ENCODE results near the gene GPBAR1. TPM values are rescaled to one million over a fixed set of nuclear protein-coding genes. Genes with fewer than 3 reads are reported as not detected.
"Not testable (repeated sequence)": the region's sequence is repeated elsewhere in the genome, so short reads cannot be mapped to it uniquely, and the experiment has no call there.

The GPBAR1 gene
- total RNA-seq, 6 experiments from 2014 or later, result 0.10 to 0.17 (median 0.12) TPM; not detected in 1

GRCh38 chr2:218310853-218311540, 50.2 kb downstream of the GPBAR1 start:
- no peak for TF ChIP-seq CTCF (IDR thresholded peaks at IDR 0.05)
- H3K9me3 Mint-ChIP-seq, result no peaks in the 10 kb centered on the region
- peaks cover 7% of the 10 kb centered on the region; the same call in 1 of the 2 replicates for H3K4me1 Mint-ChIP-seq (ENCODE audit: low read depth)
- DNase-seq, result no peak
- H3K36me3 Mint-ChIP-seq (ENCODE audit: low read depth), result no peaks in the 10 kb centered on the region
- H3K4me3 Mint-ChIP-seq, result no peak overlapping the region
- peaks cover 19% of the 10 kb centered on the region for H3K27me3 Mint-ChIP-seq (ENCODE audit: insufficient read depth)
- no peak overlapping the region for H3K27ac Mint-ChIP-seq

- Mint-ChIP-seq H3K4me1 (ENCODE audit: low read depth) (peaks cover 14% of the 10 kb centered on the region; the same call in 1 of the 2 replicates), H3K27me3 (ENCODE audit: insufficient read depth) (peaks cover 13% of the 10 kb centered on the region)
- H3K27ac Mint-ChIP-seq; H3K36me3 Mint-ChIP-seq (ENCODE audit: low read depth); H3K4me3 Mint-ChIP-seq; DNase-seq; H3K9me3 Mint-ChIP-seq: not testable (repeated sequence)
These were observed 50.9 kb downstream of the GPBAR1 start for GRCh38 chr2:218311541-218312266.

- Mint-ChIP-seq H3K27ac (no peak overlapping the region), H3K9me3 (no peaks in the 10 kb centered on the region), H3K4me3 (no peak overlapping the region), H3K36me3 (ENCODE audit: low read depth) (no peaks in the 10 kb centered on the region), H3K4me1 (ENCODE audit: low read depth) (peaks cover 16% of the 10 kb centered on the region; the same call in 1 of the 2 replicates), H3K27me3 (ENCODE audit: insufficient read depth) (peaks cover 11% of the 10 kb centered on the region)
- no peak for DNase-seq
- TF ChIP-seq CTCF (IDR thresholded peaks at IDR 0.05), result no peak
These were observed 51.5 kb downstream of the GPBAR1 start for GRCh38 chr2:218312267-218312756.

- no peak for TF ChIP-seq CTCF (IDR thresholded peaks at IDR 0.05)
- H3K36me3 Mint-ChIP-seq (ENCODE audit: low read depth), result no peaks in the 10 kb centered on the region
- H3K4me1 Mint-ChIP-seq (ENCODE audit: low read depth), result peaks cover 16% of the 10 kb centered on the region; the same call in 1 of the 2 replicates
- H3K27me3 Mint-ChIP-seq (ENCODE audit: insufficient read depth), result peaks cover 7% of the 10 kb centered on the region
- H3K27ac Mint-ChIP-seq, result no peak overlapping the region
- H3K9me3 Mint-ChIP-seq, result no peaks in the 10 kb centered on the region
- no peak for DNase-seq
- H3K4me3 Mint-ChIP-seq, result no peak overlapping the region
These were observed 52.5 kb downstream of the GPBAR1 start for GRCh38 chr2:218313356-218313755.

Small RNAs within 50 kb of the gene (microRNA-seq; reads per million reads assigned to microRNA genes)
- 3.1 reads per million for gene MIR6513

Other genes starting within 250 kb of the GPBAR1 start
- not detected for gene RUFY4, start 191.8 kb upstream of the GPBAR1 start, total RNA-seq (2021; fragmentation: NEBNext Ultra II Directional; extraction: Animal tissue kit (Norgen Biotek cat#: 25700))
- not detected for gene CXCR2, start 135.0 kb upstream of the GPBAR1 start, total RNA-seq (2021; fragmentation: NEBNext Ultra II Directional; extraction: Animal tissue kit (Norgen Biotek cat#: 25700))
- gene CXCR1, start 94.1 kb upstream of the GPBAR1 start, total RNA-seq (2021; fragmentation: NEBNext Ultra II Directional; extraction: Animal tissue kit (Norgen Biotek cat#: 25700)), result not detected
- gene ARPC2, start 43.8 kb upstream of the GPBAR1 start, total RNA-seq (2021; fragmentation: NEBNext Ultra II Directional; extraction: Animal tissue kit (Norgen Biotek cat#: 25700)), result 100 to 1,000 TPM; 458 to 516 (median 500) TPM
- gene AAMP, start 9.1 kb downstream of the GPBAR1 start, total RNA-seq (2021; fragmentation: NEBNext Ultra II Directional; extraction: Animal tissue kit (Norgen Biotek cat#: 25700)), result 10 to 100 TPM; 71.6 to 91.3 (median 80.4) TPM
- gene PNKD, start 9.5 kb downstream of the GPBAR1 start, total RNA-seq (2021; fragmentation: NEBNext Ultra II Directional; extraction: Animal tissue kit (Norgen Biotek cat#: 25700)), result 10 to 100 TPM; 50.8 to 62.8 (median 57.7) TPM
- 100 to 1,000 TPM; 163 to 187 (median 176) TPM for gene TMBIM1, start 31.5 kb downstream of the GPBAR1 start, total RNA-seq (2021; fragmentation: NEBNext Ultra II Directional; extraction: Animal tissue kit (Norgen Biotek cat#: 25700))
- gene CATIP, start 95.8 kb downstream of the GPBAR1 start, total RNA-seq (2021; fragmentation: NEBNext Ultra II Directional; extraction: Animal tissue kit (Norgen Biotek cat#: 25700)), result not detected
- under 1 TPM; 0.05 to 0.16 (median 0.11) TPM for gene SLC11A1, start 121.3 kb downstream of the GPBAR1 start, total RNA-seq (2021; fragmentation: NEBNext Ultra II Directional; extraction: Animal tissue kit (Norgen Biotek cat#: 25700))
- gene CTDSP1, start 138.9 kb downstream of the GPBAR1 start, total RNA-seq (2021; fragmentation: NEBNext Ultra II Directional; extraction: Animal tissue kit (Norgen Biotek cat#: 25700)), result 10 to 100 TPM; 72.0 to 82.0 (median 75.5) TPM
- gene VIL1, start 158.1 kb downstream of the GPBAR1 start, total RNA-seq (2021; fragmentation: NEBNext Ultra II Directional; extraction: Animal tissue kit (Norgen Biotek cat#: 25700)), result not detected

Data from HFFc6 (cell line).